GM12875 (cell line): Measurements from ENCODE around the gene TTYH2.

ENCODE experiments used
- H3K4me3 ChIP-seq: one replicate; pipeline ENCODE4 v1.5.1; 2011; ENCODE audit warnings: low read depth, low read length, control low read depth
- CTCF ChIP-seq: IDR thresholded peaks from 2 replicates; pipeline ENCODE4 v1.5.1; 2011; ENCODE audit warnings: low read depth, mild to moderate bottlenecking, control low read depth, inconsistent platforms, low read length, moderate library complexity, borderline replicate concordance; ENCODE audit not compliant: insufficient read depth

TTYH2 gene

GRCh38 chr17:74210191-74211140, 2.9 kb upstream of the TTYH2 start:
- no peak overlapping the region for H3K4me3 ChIP-seq
- peak; percentile 92 for TF ChIP-seq CTCF

GRCh38 chr17:74211141-74211911, 2.0 kb upstream of the TTYH2 start:
- TF ChIP-seq CTCF, result no peak
- no peak overlapping the region for H3K4me3 ChIP-seq

- H3K4me3 ChIP-seq, result peak overlapping the region; percentile 57
These were observed 1.5 kb upstream of the TTYH2 start for GRCh38 chr17:74211912-74212208.

GRCh38 chr17:74212209-74212912, 1.0 kb upstream of the TTYH2 start:
- TF ChIP-seq CTCF, result no peak

More at GRCh38 chr17:74211912-74212208, 1.5 kb upstream of the TTYH2 start:
- no peak for TF ChIP-seq CTCF

GRCh38 chr17:74213861-74214391, 555 bp downstream of the TTYH2 start:
- peak overlapping the region; percentile 57 for H3K4me3 ChIP-seq
- TF ChIP-seq CTCF, result no peak

More at GRCh38 chr17:74212209-74212912, 1.0 kb upstream of the TTYH2 start:
- H3K4me3 ChIP-seq, result peak overlapping the region; percentile 57

GRCh38 chr17:74214484-74215341, 1.3 kb downstream of the TTYH2 start:
- no peak for TF ChIP-seq CTCF
- H3K4me3 ChIP-seq, result no peak overlapping the region
